Left ventricle myocardium inferior (tissue), 1 donor: ENCODE data around the gene EXOC4. TPM values are rescaled to one million over a fixed set of nuclear protein-coding genes. Genes with fewer than 3 reads are reported as not detected.

Experiments used
- DNase-seq: peaks from one replicate; pipeline ENCODE4 v3.0.0-alpha.2; 2020
- H3K27ac ChIP-seq: fragments of 200-600 bp; replicated peaks from 2 replicates; pipeline ENCODE4 v1.8.0; 2021
- H3K27me3 ChIP-seq: fragments of 200-600 bp; 2 replicates; pipeline ENCODE4 v1.8.0; 2021; ENCODE audit warnings: low read depth
- H3K36me3 ChIP-seq: fragments of 200-600 bp; 2 replicates; pipeline ENCODE4 v1.8.0; 2021
- H3K4me1 ChIP-seq: fragments of 200-600 bp; 2 replicates; pipeline ENCODE4 v1.8.0; 2021
- H3K4me3 ChIP-seq: fragments of 200-600 bp; 2 replicates; pipeline ENCODE4 v1.8.0; 2021; ENCODE audit warnings: mild to moderate bottlenecking, moderate library complexity
- H3K9me3 ChIP-seq: fragments of 200-600 bp; replicated peaks from 2 replicates; pipeline ENCODE4 v1.8.0; 2021
- intact Hi-C: fragments of 100-400 bp; cut with micrococcal nuclease; formaldehyde crosslinking; loops from one replicate; pipeline ENCODE4 v1.11.0; 2022
- total RNA-seq: library from RNA; stranded (reverse); fragmentation: NEBNext Ultra II Directional; extraction: Animal tissue kit (Norgen Biotek cat#: 25700); gene quantifications from one replicate; pipeline ENCODE4 v1.2.1, GENCODE V29; 2021
- TF ChIP-seq, protein P1 (sequence below): fragments of 200-600 bp; IDR thresholded peaks from 2 replicates; pipeline ENCODE4 v1.8.0; 2021; ENCODE audit warnings: antibody characterized with exemption, mild to moderate bottlenecking, borderline replicate concordance
- donor health status: DM: no; HTN: yes; CAD: no; lungs with severe emphysema.

The EXOC4 gene
- total RNA-seq, 1 donor from 2014 or later: 33.8 TPM

DNA sequence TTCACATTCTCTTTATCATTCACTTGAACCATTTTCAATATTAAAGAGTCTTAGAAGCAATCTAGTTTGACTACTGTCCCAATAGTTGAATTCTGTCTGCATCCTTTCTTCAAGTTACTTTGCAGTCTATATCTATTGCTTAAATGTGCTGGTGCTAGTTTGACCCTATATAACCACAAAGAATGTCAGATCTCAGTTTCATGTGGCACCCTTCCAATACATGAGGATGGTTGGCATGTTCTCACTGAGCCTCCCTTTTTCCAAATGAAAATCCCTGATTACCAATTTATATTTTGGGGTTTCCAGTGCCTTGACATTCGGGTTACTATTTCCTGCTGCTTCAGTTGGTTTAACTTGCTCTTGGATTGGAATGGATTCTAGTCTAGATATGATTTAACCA, 292.7 kb downstream of the EXOC4 start:
- Histone ChIP-seq H3K4me3 (no peak overlapping the region), H3K9me3 (no peaks in the 10 kb centered on the region), H3K27ac (no peak overlapping the region), H3K27me3 (no peaks in the 10 kb centered on the region), H3K36me3 (no peaks in the 10 kb centered on the region), H3K4me1 (no peaks in the 10 kb centered on the region)
- intact Hi-C loops: no loop called here
- TF ChIP-seq, protein P1, sequence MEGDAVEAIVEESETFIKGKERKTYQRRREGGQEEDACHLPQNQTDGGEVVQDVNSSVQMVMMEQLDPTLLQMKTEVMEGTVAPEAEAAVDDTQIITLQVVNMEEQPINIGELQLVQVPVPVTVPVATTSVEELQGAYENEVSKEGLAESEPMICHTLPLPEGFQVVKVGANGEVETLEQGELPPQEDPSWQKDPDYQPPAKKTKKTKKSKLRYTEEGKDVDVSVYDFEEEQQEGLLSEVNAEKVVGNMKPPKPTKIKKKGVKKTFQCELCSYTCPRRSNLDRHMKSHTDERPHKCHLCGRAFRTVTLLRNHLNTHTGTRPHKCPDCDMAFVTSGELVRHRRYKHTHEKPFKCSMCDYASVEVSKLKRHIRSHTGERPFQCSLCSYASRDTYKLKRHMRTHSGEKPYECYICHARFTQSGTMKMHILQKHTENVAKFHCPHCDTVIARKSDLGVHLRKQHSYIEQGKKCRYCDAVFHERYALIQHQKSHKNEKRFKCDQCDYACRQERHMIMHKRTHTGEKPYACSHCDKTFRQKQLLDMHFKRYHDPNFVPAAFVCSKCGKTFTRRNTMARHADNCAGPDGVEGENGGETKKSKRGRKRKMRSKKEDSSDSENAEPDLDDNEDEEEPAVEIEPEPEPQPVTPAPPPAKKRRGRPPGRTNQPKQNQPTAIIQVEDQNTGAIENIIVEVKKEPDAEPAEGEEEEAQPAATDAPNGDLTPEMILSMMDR: no peak
- no peak for DNase-seq

DNA sequence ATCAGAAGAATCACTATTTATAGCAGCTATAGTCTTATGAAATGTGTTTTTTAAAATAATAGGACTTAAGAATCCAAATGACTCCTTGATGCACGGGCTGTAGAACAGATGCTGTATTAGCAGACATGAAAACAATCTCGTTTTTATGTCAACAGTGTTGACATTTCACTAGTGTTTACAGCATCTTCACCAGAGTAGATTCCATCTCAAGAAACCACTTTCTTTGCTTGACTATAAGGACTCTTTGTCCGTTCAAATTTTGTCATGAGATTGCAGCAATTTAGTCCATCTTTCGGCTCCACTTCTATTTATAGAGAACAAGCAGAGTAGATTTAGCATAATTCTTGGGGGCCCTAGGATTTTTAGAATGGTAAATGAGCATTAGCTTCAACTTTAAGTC, 295.1 kb downstream of the EXOC4 start:
- H3K27ac ChIP-seq: no peak overlapping the region
- H3K9me3 ChIP-seq: no peaks in the 10 kb centered on the region
- no peak overlapping the region for H3K4me3 ChIP-seq
- intact Hi-C loops: no loop called here
- TF ChIP-seq, protein P1: no peak
- DNase-seq: no peak
- H3K27me3 ChIP-seq: no peaks in the 10 kb centered on the region
- H3K36me3 ChIP-seq: no peaks in the 10 kb centered on the region
- no peaks in the 10 kb centered on the region for H3K4me1 ChIP-seq

DNA sequence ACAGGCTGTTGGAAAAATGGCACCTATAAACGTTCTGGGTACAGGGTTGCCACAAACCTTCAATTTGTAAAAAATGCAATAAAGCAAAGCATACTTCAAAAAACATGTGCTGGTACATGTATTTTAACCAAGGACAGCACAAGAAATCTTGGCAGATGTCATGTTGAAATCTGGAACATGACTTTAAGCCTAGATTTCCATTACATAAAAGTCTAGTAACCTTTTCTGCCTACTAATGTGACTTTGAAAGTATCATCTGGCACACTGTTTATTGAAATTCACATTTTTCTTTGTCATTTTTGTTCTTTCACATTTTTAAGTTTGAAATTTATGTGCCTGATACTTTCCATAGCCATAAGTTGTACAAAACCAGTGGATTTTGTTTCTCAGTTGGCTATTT, 296.8 kb downstream of the EXOC4 start:
- DNase-seq: no peak
- Histone ChIP-seq H3K4me3 (no peak overlapping the region), H3K36me3 (no peaks in the 10 kb centered on the region), H3K27me3 (no peaks in the 10 kb centered on the region), H3K27ac (no peak overlapping the region), H3K9me3 (no peaks in the 10 kb centered on the region), H3K4me1 (no peaks in the 10 kb centered on the region)
- intact Hi-C loops: no loop called here
- TF ChIP-seq, protein P1: no peak

DNA sequence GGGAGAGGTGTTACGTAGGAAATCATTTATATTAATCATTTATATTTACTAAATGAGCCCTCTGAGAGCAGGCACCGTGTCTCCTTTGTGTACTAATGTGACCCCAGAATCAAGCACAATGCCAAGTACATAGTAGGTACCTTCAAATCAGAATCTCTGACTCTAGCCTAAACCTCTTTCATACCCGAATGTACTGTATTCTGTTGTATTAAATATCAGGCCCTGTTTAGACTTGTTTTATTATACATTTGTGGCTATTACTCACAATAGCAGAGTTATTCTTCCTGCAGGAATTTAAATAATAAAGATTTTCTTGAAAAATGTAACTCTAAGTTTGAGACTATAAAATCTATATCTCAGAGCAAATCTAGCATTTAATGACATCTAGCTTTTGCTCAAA, 297.3 kb downstream of the EXOC4 start:
- intact Hi-C loops: no loop called here
- no peak overlapping the region for H3K4me3 ChIP-seq
- no peak for DNase-seq
- no peaks in the 10 kb centered on the region for H3K4me1 ChIP-seq
- TF ChIP-seq, protein P1: no peak
- no peak overlapping the region for H3K27ac ChIP-seq
- no peaks in the 10 kb centered on the region for H3K9me3 ChIP-seq
- no peaks in the 10 kb centered on the region for H3K27me3 ChIP-seq
- no peaks in the 10 kb centered on the region for H3K36me3 ChIP-seq

DNA sequence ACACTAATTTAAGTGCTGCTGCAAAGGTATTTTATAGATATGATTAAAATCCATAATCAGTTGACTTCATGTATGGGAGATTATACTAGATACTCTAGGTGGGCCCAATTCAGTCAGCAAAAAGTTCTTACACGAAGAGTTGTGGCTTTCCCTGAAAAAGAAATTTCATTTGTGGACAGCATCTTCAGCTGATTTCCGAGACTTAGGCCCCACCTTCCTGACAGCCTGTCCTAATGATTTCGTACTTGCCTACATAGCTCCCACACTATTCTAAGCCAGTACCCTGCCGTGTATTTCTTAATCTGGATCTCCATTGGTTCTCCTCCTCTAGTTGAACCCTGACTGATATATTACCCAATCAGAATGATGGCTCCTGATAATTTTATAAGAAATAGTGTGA, 297.9 kb downstream of the EXOC4 start:
- Histone ChIP-seq H3K27ac (no peak overlapping the region), H3K4me1 (no peaks in the 10 kb centered on the region), H3K36me3 (no peaks in the 10 kb centered on the region), H3K4me3 (no peak overlapping the region), H3K9me3 (no peaks in the 10 kb centered on the region), H3K27me3 (no peaks in the 10 kb centered on the region)
- intact Hi-C loops: no loop called here
- DNase-seq: no peak
- TF ChIP-seq, protein P1: no peak

DNA sequence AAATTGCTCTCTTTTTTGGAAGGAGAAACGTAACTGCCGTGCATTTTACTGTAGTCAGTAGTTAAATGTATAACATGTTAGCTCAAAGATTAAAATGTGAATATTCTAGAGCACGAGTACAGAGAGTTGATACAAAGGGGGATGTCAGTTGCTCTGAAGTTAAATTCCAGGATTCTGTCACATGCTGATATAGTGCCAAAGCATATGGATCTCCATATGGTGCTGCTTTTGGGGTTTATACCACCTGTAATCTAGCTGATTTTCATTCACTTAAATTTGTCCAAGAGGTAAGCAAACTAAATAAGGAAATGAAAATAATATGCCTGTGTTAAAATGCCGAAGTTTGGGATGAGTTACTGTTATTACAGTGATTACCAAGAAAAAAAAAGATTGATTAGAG, 298.6 kb downstream of the EXOC4 start:
- H3K4me3 ChIP-seq: no peak overlapping the region
- no peaks in the 10 kb centered on the region for H3K9me3 ChIP-seq
- H3K36me3 ChIP-seq: no peaks in the 10 kb centered on the region
- DNase-seq: no peak
- H3K27ac ChIP-seq: no peak overlapping the region
- TF ChIP-seq, protein P1: no peak
- intact Hi-C loops: no loop called here
- no peaks in the 10 kb centered on the region for H3K4me1 ChIP-seq
- no peaks in the 10 kb centered on the region for H3K27me3 ChIP-seq
